Endothelial cell (in vitro differentiated cells): ENCODE results near the gene RAB6B. TPM values are rescaled to one million over a fixed set of nuclear protein-coding genes. Genes with fewer than 3 reads are reported as not detected.

ENCODE experiments used
- DNase-seq: peaks from one replicate; pipeline ENCODE4 v3.0.0; 2021; ENCODE audit warnings: low spot score
- H3K27ac Mint-ChIP-seq: one replicate; pipeline ENCODE4 v1.8.0; 2021; ENCODE audit warnings: mixed read lengths, inconsistent platforms; ENCODE audit not compliant: unreplicated experiment
- H3K27me3 Mint-ChIP-seq: one replicate; pipeline ENCODE4 v1.8.0; 2021; ENCODE audit warnings: mild to moderate bottlenecking, moderate library complexity, mixed read lengths, inconsistent platforms; ENCODE audit not compliant: unreplicated experiment
- H3K36me3 Mint-ChIP-seq: one replicate; pipeline ENCODE4 v1.8.0; 2021; ENCODE audit warnings: mild to moderate bottlenecking, low read depth, mixed read lengths, inconsistent platforms; ENCODE audit not compliant: unreplicated experiment
- H3K4me1 Mint-ChIP-seq: one replicate; pipeline ENCODE4 v1.8.0; 2021; ENCODE audit warnings: mild to moderate bottlenecking, mixed read lengths, inconsistent platforms; ENCODE audit not compliant: unreplicated experiment
- H3K4me3 Mint-ChIP-seq: one replicate; pipeline ENCODE4 v1.8.0; 2021; ENCODE audit warnings: mild to moderate bottlenecking, mixed read lengths, inconsistent platforms; ENCODE audit not compliant: unreplicated experiment
- H3K9me3 Mint-ChIP-seq: one replicate; pipeline ENCODE4 v1.8.0; 2021; ENCODE audit warnings: mixed read lengths, inconsistent platforms; ENCODE audit not compliant: unreplicated experiment
- total RNA-seq: library from RNA; stranded (reverse); fragmentation: NEBNext Ultra II Directional; extraction: Animal tissue kit (Norgen Biotek cat#: 25700); gene quantifications from one replicate; pipeline ENCODE4 v1.2.1, GENCODE V29; 2021; ENCODE audit not compliant: unreplicated experiment
- TF ChIP-seq, protein P1 (sequence below): fragments of 200-600 bp; sonication (generic); IDR thresholded peaks from one replicate; pipeline ENCODE4 v1.5.0; 2021; ENCODE audit warnings: antibody characterized with exemption; ENCODE audit not compliant: unreplicated experiment

Gene RAB6B
- total RNA-seq, 1 donor from 2014 or later: 3.9 TPM

DNA sequence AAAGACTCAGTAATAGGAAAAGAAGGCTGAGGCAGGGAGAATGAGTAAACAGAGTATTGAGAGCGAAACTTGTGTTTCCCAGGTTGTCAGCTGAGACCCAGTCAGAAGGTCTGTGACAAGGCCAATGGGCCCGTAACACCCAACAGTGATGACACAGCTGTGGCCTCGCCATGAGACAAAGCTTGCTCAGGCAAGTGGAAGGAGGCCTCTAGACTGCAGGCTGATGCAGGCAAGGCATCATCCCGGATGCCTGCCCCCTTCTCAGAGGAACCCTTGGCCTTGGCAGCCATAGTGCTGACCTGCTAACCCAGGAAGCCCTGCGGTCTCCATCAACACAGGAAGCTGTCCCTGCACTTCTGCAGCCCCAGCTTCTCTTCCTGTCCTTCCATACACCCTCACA, 15.4 kb downstream of the RAB6B start:
- peaks cover 8% of the 10 kb centered on the region for H3K36me3 Mint-ChIP-seq
- H3K9me3 Mint-ChIP-seq: no peaks in the 10 kb centered on the region
- DNase-seq: no peak
- TF ChIP-seq, protein P1, sequence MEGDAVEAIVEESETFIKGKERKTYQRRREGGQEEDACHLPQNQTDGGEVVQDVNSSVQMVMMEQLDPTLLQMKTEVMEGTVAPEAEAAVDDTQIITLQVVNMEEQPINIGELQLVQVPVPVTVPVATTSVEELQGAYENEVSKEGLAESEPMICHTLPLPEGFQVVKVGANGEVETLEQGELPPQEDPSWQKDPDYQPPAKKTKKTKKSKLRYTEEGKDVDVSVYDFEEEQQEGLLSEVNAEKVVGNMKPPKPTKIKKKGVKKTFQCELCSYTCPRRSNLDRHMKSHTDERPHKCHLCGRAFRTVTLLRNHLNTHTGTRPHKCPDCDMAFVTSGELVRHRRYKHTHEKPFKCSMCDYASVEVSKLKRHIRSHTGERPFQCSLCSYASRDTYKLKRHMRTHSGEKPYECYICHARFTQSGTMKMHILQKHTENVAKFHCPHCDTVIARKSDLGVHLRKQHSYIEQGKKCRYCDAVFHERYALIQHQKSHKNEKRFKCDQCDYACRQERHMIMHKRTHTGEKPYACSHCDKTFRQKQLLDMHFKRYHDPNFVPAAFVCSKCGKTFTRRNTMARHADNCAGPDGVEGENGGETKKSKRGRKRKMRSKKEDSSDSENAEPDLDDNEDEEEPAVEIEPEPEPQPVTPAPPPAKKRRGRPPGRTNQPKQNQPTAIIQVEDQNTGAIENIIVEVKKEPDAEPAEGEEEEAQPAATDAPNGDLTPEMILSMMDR: no peak
- no peak overlapping the region for H3K27ac Mint-ChIP-seq
- H3K27me3 Mint-ChIP-seq: no peaks in the 10 kb centered on the region
- H3K4me1 Mint-ChIP-seq: no peaks in the 10 kb centered on the region
- H3K4me3 Mint-ChIP-seq: no peak overlapping the region

GRCh38 chr3:133878518-133878917, 17.2 kb downstream of the RAB6B start:
- DNase-seq: no peak
- Mint-ChIP-seq H3K4me1 (no peaks in the 10 kb centered on the region), H3K9me3 (no peaks in the 10 kb centered on the region), H3K27ac (no peak overlapping the region), H3K4me3 (no peak overlapping the region), H3K36me3 (peaks cover 3% of the 10 kb centered on the region), H3K27me3 (no peaks in the 10 kb centered on the region)
- TF ChIP-seq, protein P1: no peak

- TF ChIP-seq, protein P1: no peak
- Mint-ChIP-seq H3K4me3 (no peak overlapping the region), H3K4me1 (no peaks in the 10 kb centered on the region), H3K9me3 (no peaks in the 10 kb centered on the region), H3K36me3 (peaks cover 3% of the 10 kb centered on the region), H3K27me3 (no peaks in the 10 kb centered on the region), H3K27ac (no peak overlapping the region)
- DNase-seq: no peak
Observed at GRCh38 chr3:133877221-133877620, 18.5 kb downstream of the RAB6B start.

DNA sequence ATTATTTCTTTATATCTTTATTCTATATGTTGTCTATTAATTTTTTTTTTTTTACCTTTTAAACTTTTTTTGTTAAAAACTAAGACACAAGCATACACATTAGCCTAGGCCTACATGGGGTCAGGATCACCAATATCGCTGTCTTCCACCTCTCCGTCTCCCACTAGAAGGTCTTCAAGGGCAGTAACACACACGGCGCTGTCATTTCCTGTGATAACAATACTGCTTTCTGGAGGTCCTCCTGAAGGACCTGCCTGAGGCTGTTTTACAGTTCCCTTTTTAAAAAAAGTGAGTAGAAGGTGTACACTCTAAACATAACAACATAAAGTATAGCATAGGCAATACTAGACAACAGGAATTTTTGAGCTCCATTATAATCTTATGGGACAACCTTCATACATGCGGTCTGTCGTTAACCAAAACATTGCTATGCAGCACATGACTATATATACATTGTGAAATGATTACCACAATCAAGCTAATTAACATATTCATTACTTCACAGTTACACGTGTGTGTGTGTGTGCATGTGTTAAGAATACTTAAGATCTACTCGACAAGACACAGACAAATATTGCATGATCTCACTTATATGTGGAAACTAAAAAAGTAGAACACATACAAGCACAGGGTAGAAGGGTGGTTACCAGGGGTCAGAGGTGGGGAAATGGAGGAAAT, 20.8 kb downstream of the RAB6B start:
- no peaks in the 10 kb centered on the region for H3K4me1 Mint-ChIP-seq
- no peaks in the 10 kb centered on the region for H3K27me3 Mint-ChIP-seq
- H3K9me3 Mint-ChIP-seq: no peaks in the 10 kb centered on the region
- no peaks in the 10 kb centered on the region for H3K36me3 Mint-ChIP-seq
- no peak overlapping the region for H3K4me3 Mint-ChIP-seq
- TF ChIP-seq, protein P1: no peak
- H3K27ac Mint-ChIP-seq: no peak overlapping the region
- no peak for DNase-seq

GRCh38 chr3:133874344-133874743, 21.3 kb downstream of the RAB6B start:
- H3K36me3 Mint-ChIP-seq: no peaks in the 10 kb centered on the region

More at GRCh38 chr3:133874344-133874743, 21.3 kb downstream of the RAB6B start:
- DNase-seq: no peak
- no peak overlapping the region for H3K4me3 Mint-ChIP-seq
- TF ChIP-seq, protein P1: no peak
- H3K27me3 Mint-ChIP-seq: no peaks in the 10 kb centered on the region
- H3K27ac Mint-ChIP-seq: no peak overlapping the region
- no peaks in the 10 kb centered on the region for H3K9me3 Mint-ChIP-seq
- no peaks in the 10 kb centered on the region for H3K4me1 Mint-ChIP-seq
